A673 (cell line): ENCODE results near the gene RABGAP1L. TPM values are rescaled to one million over a fixed set of nuclear protein-coding genes. Genes with fewer than 3 reads are reported as not detected.

Experiments used
- BruUV-seq: library from RNA; stranded (reverse); fragments of 400-500 nt; replicated peaks from 2 replicates; lab custom pipeline; 2021; lab: Mats Ljungman, UMichigan
- CTCF ChIA-PET: fragments of 300-600 bp; sonication (Branson Sonifier 250); formaldehyde crosslinking; loops from one replicate; lab custom pipeline; 2022; ENCODE audit warnings: antibody characterized with exemption; lab: Charles Lee
- POLR2A ChIA-PET: fragments of 300-600 bp; sonication (Branson Sonifier 250); formaldehyde crosslinking; loops from one replicate; lab custom pipeline; 2022; ENCODE audit warnings: antibody characterized with exemption; ENCODE audit not compliant: low non-redundant PET; lab: Charles Lee
- DNase-seq: peaks from one replicate; pipeline ENCODE4 v3.0.0-alpha.2; 2015; ENCODE audit warnings: low spot score
- H3K27ac ChIP-seq: fragments of 200-600 bp; sonication (generic); 2 replicates; pipeline ENCODE4 v1.5.1; 2016; ENCODE audit warnings: mixed run types, low read depth, mild to moderate bottlenecking, mixed read lengths, antibody characterized with exemption, low read length; ENCODE audit not compliant: poor library complexity, severe bottlenecking
- H3K27me3 ChIP-seq: fragments of 200-600 bp; sonication (generic); replicated peaks from 2 replicates; pipeline ENCODE4 v1.6.1; 2017; ENCODE audit warnings: mixed run types, low read depth, mild to moderate bottlenecking, mixed read lengths, antibody characterized with exemption, low read length; ENCODE audit not compliant: insufficient read depth, poor library complexity
- H3K36me3 ChIP-seq: fragments of 200-600 bp; sonication (generic); 2 replicates; pipeline ENCODE4 v1.6.1; 2016; ENCODE audit warnings: mixed run types, mild to moderate bottlenecking, mixed read lengths, antibody characterized with exemption, low read length; ENCODE audit not compliant: insufficient read depth, poor library complexity, severe bottlenecking
- H3K4me1 ChIP-seq: fragments of 200-600 bp; sonication (generic); 2 replicates; pipeline ENCODE4 v1.6.1; 2017; ENCODE audit warnings: mixed run types, mild to moderate bottlenecking, mixed read lengths, antibody characterized with exemption, low read length; ENCODE audit not compliant: insufficient read depth, poor library complexity, severe bottlenecking
- H3K4me3 ChIP-seq: fragments of 200-600 bp; sonication (generic); 2 replicates; pipeline ENCODE4 v1.5.1; 2016; ENCODE audit warnings: low read depth, mixed run types, mild to moderate bottlenecking, mixed read lengths, low read length; ENCODE audit not compliant: poor library complexity, severe bottlenecking
- H3K9me3 ChIP-seq: fragments of 200-600 bp; sonication (generic); 2 replicates; pipeline ENCODE4 v1.6.1; 2016; ENCODE audit warnings: mixed run types, low read depth, mild to moderate bottlenecking, mixed read lengths, antibody characterized with exemption, low read length; ENCODE audit not compliant: poor library complexity, severe bottlenecking
- CTCF ChIP-seq: fragments of 300-800, 200-600 bp; sonication (generic); conservative IDR thresholded peaks from 2 replicates; pipeline ENCODE4 v1.5.1; 2017; ENCODE audit warnings: low read depth, mild to moderate bottlenecking, antibody characterized with exemption, low read length, moderate library complexity, mixed read lengths
- EZH2 ChIP-seq: fragments of 200-600 bp; sonication (generic); IDR thresholded peaks from 2 replicates; pipeline ENCODE4 v1.6.1; 2017; ENCODE audit warnings: borderline replicate concordance, low read depth, mild to moderate bottlenecking, mixed read lengths, antibody characterized with exemption, low read length; ENCODE audit not compliant: poor library complexity, severe bottlenecking
- intact Hi-C: fragments of 100-400 bp; cut with micrococcal nuclease; formaldehyde crosslinking; loops from one replicate; pipeline ENCODE4 v1.10.0; 2022; ENCODE audit not compliant: unreplicated experiment
- total RNA-seq: library from RNA; stranded (reverse); gene quantifications from 2 replicates; pipeline ENCODE4 v1.2.3, GENCODE V29; 2021

RABGAP1L gene
- total RNA-seq, 1 experiment from 2014 or later: 19.3 TPM

GRCh38 chr1:174149216-174149615 is 10.1 kb upstream of the RABGAP1L start:
- Histone ChIP-seq H3K4me1 (no peaks in the 10 kb centered on the region), H3K9me3 (no peaks in the 10 kb centered on the region), H3K27me3 (peaks cover 5% of the 10 kb centered on the region), H3K36me3 (no peaks in the 10 kb centered on the region), H3K4me3 (no peak overlapping the region), H3K27ac (no peak overlapping the region)
- TF ChIP-seq EZH2 (no peak), CTCF (no peak)
- no TSS peak for BruUV-seq
- no peak for DNase-seq
- ChIA-PET POLR2A (no interaction called here), CTCF (no interaction called here)
- intact Hi-C loops: no loop called here

GRCh38 chr1:174150499-174150898 is 8.8 kb upstream of the RABGAP1L start:
- DNase-seq: no peak
- peaks cover 5% of the 10 kb centered on the region for H3K27me3 ChIP-seq
- intact Hi-C loops: no loop called here
- ChIA-PET CTCF (no interaction called here), POLR2A (no interaction called here)
- no peaks in the 10 kb centered on the region for H3K4me1 ChIP-seq
- BruUV-seq: no TSS peak
- TF ChIP-seq CTCF (no peak), EZH2 (no peak)
- no peaks in the 10 kb centered on the region for H3K9me3 ChIP-seq
- no peak overlapping the region for H3K27ac ChIP-seq
- H3K36me3 ChIP-seq: no peaks in the 10 kb centered on the region
- H3K4me3 ChIP-seq: no peak overlapping the region

- TF ChIP-seq EZH2: no peak
- TF ChIP-seq CTCF: no peak
- no TSS peak for BruUV-seq
Measured at GRCh38 chr1:174152427-174152826, 6.9 kb upstream of the RABGAP1L start.

More at GRCh38 chr1:174152427-174152826, 6.9 kb upstream of the RABGAP1L start:
- DNase-seq: no peak
- Histone ChIP-seq H3K36me3 (no peaks in the 10 kb centered on the region), H3K27ac (no peak overlapping the region), H3K4me3 (no peak overlapping the region), H3K9me3 (no peaks in the 10 kb centered on the region), H3K27me3 (no peaks in the 10 kb centered on the region), H3K4me1 (no peaks in the 10 kb centered on the region)
- intact Hi-C loops: no loop called here
- POLR2A ChIA-PET: no interaction called here
- CTCF ChIA-PET: no interaction called here
